HCT116 (cell line): ENCODE results near the gene ARID5A. TPM values are rescaled to one million over a fixed set of nuclear protein-coding genes. Genes with fewer than 3 reads are reported as not detected.

ENCODE experiments used
- ATAC-seq: fragments of 200-7000 bp; cut with Tn5 transposase; 2 replicates; pipeline ENCODE4 v1.9.1; 2020; ENCODE audit warnings: mild to moderate bottlenecking, moderate library complexity
- BruUV-seq: library from RNA; stranded (reverse); fragments of 400-500 nt; replicated peaks from 2 replicates; lab custom pipeline; 2021; lab: Mats Ljungman, UMichigan
- CTCF ChIA-PET: fragments of 300-600 bp; sonication (Branson Sonifier 250); formaldehyde crosslinking; loops from one replicate; lab custom pipeline; 2021; ENCODE audit warnings: antibody characterized with exemption; lab: Charles Lee
- POLR2A ChIA-PET: fragments of 300-600, 350-600 bp; sonication (Branson Sonifier 250); formaldehyde crosslinking; loops from one replicate; lab custom pipeline; 2021; ENCODE audit warnings: antibody characterized with exemption; lab: Charles Lee
- RAD21 ChIA-PET, 2 experiments: fragments of 300-600 bp; sonication (Branson Sonifier 250); formaldehyde crosslinking; loops; one replicate each; lab custom pipeline; 2023; ENCODE audit warnings: low total read pairs in 2 of 2; ENCODE audit not compliant: uncharacterized antibody in 2 of 2, unreplicated experiment in 2 of 2, low non-redundant PET in 1 of 2; lab: Charles Lee
- DNase-seq: peaks from one replicate; pipeline ENCODE4 v3.0.0-alpha.2; 2010; ENCODE audit warnings: low read depth, low spot score
- H2AFZ ChIP-seq: fragments of 200-600 bp; shearing (Covaris generic), sonication (generic); 2 replicates; pipeline ENCODE4 v1.6.1; 2017; ENCODE audit warnings: low read depth, mixed run types, mixed read lengths, antibody characterized with exemption, low read length; ENCODE audit not compliant: poor library complexity, severe bottlenecking
- H3K27ac ChIP-seq: 2 replicates; pipeline ENCODE4 v1.5.1; 2012; ENCODE audit warnings: low read depth, low read length
- H3K27me3 ChIP-seq: fragments of 200-600 bp; sonication (generic); 2 replicates; pipeline ENCODE4 v1.6.1; 2016; ENCODE audit warnings: mixed run types, low read length, mixed read lengths; ENCODE audit not compliant: insufficient read depth
- H3K36me3 ChIP-seq, 2 experiments: fragments of 200-500 bp in 1 of 2; fragments of 200-600 bp in 1 of 2; sonication (Bioruptor generic) in 1 of 2; sonication (generic) in 1 of 2; 2 replicates each; pipeline versions ENCODE4 v1.5.1 to v1.6.1; 2014 to 2016; ENCODE audit warnings: low read length in 2 of 2, inconsistent platforms in 1 of 2, mixed read lengths in 1 of 2, mixed run types in 1 of 2; ENCODE audit not compliant: insufficient read depth in 2 of 2, control insufficient read depth in 1 of 2
- H3K4me1 ChIP-seq, 2 experiments: fragments of 200-600 bp in 1 of 2; sonication (generic) in 1 of 2; 2 replicates each; pipeline versions ENCODE4 v1.5.1 to v1.6.1; 2012 to 2017; ENCODE audit warnings: low read length in 2 of 2, inconsistent platforms in 1 of 2, mild to moderate bottlenecking in 1 of 2, mixed read lengths in 1 of 2, mixed run types in 1 of 2, moderate library complexity in 1 of 2; ENCODE audit not compliant: insufficient read depth in 2 of 2, control insufficient read depth in 1 of 2
- H3K4me2 ChIP-seq: fragments of 200-600 bp; sonication (generic); 2 replicates; pipeline ENCODE4 v1.6.1; 2017; ENCODE audit warnings: mixed run types, low read length, mixed read lengths
- H3K4me3 ChIP-seq, 2 experiments: fragments of 200-600 bp in 1 of 2; sonication (generic) in 1 of 2; replicated peaks in 1 of 2; 2 replicates each; pipeline ENCODE4 v1.5.1; 2011 to 2016; ENCODE audit warnings: low read length in 2 of 2, control low read depth in 1 of 2, low read depth in 1 of 2, mild to moderate bottlenecking in 1 of 2, mixed read lengths in 1 of 2, mixed run types in 1 of 2
- H3K79me2 ChIP-seq: fragments of 200-600 bp; sonication (generic); 2 replicates; pipeline ENCODE4 v1.6.1; 2017; ENCODE audit warnings: mild to moderate bottlenecking, mixed run types, low read length, moderate library complexity, mixed read lengths; ENCODE audit not compliant: insufficient read depth
- H3K9ac ChIP-seq: fragments of 200-600 bp; sonication (generic); 2 replicates; pipeline ENCODE4 v1.6.1; 2016; ENCODE audit warnings: low read length, mixed read lengths
- H3K9me2 ChIP-seq: fragments of 200-600 bp; sonication (generic), shearing (Covaris generic); 2 replicates; pipeline ENCODE4 v1.6.1; 2017; ENCODE audit warnings: mixed run types, mild to moderate bottlenecking, moderate library complexity; ENCODE audit not compliant: insufficient read depth
- H3K9me3 ChIP-seq, 2 experiments: fragments of 200-500 bp in 1 of 2; fragments of 200-600 bp in 1 of 2; sonication (Bioruptor generic) in 1 of 2; sonication (generic) in 1 of 2; 2 replicates each; pipeline ENCODE4 v1.6.1; 2014 to 2017; ENCODE audit warnings: low read length in 2 of 2, mixed read lengths in 2 of 2, inconsistent platforms in 1 of 2, low read depth in 1 of 2, mild to moderate bottlenecking in 1 of 2, mixed run types in 1 of 2, moderate library complexity in 1 of 2; ENCODE audit not compliant: control insufficient read depth in 1 of 2, insufficient read depth in 1 of 2
- H4K20me1 ChIP-seq: fragments of 200-600 bp; sonication (generic), shearing (Covaris generic); 2 replicates; pipeline ENCODE4 v1.6.1; 2017; ENCODE audit warnings: mixed run types, mild to moderate bottlenecking, moderate library complexity; ENCODE audit not compliant: insufficient read depth
- CEBPB ChIP-seq: IDR thresholded peaks from 2 replicates; pipeline ENCODE4 v1.6.1; 2012; ENCODE audit warnings: low read depth
- FOSL1 ChIP-seq: IDR thresholded peaks from 2 replicates; pipeline ENCODE4 v1.6.1; 2012; ENCODE audit warnings: low read depth
- POLR2A ChIP-seq: IDR thresholded peaks from 2 replicates; pipeline ENCODE4 v1.7.0; 2011; ENCODE audit warnings: borderline replicate concordance; ENCODE audit not compliant: insufficient read depth, insufficient read length; ENCODE audit errors: extremely low read depth
- POLR2AphosphoS5 ChIP-seq: IDR thresholded peaks from 2 replicates; pipeline ENCODE4 v1.6.1; 2011; ENCODE audit warnings: mild to moderate bottlenecking, low read depth, low read length, moderate library complexity
- RAD21 ChIP-seq: IDR thresholded peaks from 2 replicates; pipeline ENCODE4 v1.6.1; 2012; ENCODE audit warnings: low read depth, mild to moderate bottlenecking
- intact Hi-C: fragments of 100-400 bp; cut with micrococcal nuclease; formaldehyde crosslinking; loops from 2 replicates; pipeline ENCODE4 v1.10.0; 2022
- total RNA-seq: library from RNA; stranded (reverse); gene quantifications from one replicate; pipeline ENCODE4 v1.2.1, GENCODE V29; 2021; ENCODE audit not compliant: unreplicated experiment
- TF ChIP-seq, protein P1 (sequence below): IDR thresholded peaks from 2 replicates; pipeline ENCODE4 v1.6.1; 2012
- TF ChIP-seq, protein P2 (sequence below): IDR thresholded peaks from 2 replicates; pipeline ENCODE4 v1.6.1; 2012; ENCODE audit warnings: low read depth

The ARID5A gene
- total RNA-seq, 1 experiment from 2014 or later: 8.2 TPM

DNA sequence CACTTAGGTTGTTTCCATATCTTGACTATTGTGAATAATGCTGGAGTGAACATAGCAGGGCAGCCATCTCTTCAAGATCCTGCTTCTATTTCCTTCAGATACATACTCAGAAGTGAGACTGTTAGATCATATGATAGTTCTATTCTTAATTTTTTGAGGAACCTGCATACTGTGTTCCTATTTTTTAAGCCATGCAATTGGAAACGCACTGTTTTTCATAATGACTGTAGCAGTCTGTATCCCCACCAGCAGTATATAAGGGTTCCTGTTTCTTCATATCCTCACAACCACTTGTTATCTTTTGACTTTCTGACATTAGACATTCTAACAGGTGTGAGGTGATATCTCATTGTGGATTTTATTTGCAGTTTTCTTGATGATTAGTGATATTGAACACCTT, 46.9 kb upstream of the ARID5A start:
- CTCF ChIA-PET: no interaction called here

More for the DNA sequence above, 46.9 kb upstream of the ARID5A start:
- no peaks in the 10 kb centered on the region for H3K27me3 ChIP-seq
- no peaks in the 10 kb centered on the region for H3K9me2 ChIP-seq
- BruUV-seq: no TSS peak
- no peak overlapping the region for H3K9ac ChIP-seq
- no peaks in the 10 kb centered on the region for H3K79me2 ChIP-seq
- TF ChIP-seq POLR2AphosphoS5: no peak
- TF ChIP-seq, protein P1, sequence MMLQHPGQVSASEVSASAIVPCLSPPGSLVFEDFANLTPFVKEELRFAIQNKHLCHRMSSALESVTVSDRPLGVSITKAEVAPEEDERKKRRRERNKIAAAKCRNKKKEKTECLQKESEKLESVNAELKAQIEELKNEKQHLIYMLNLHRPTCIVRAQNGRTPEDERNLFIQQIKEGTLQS: no peak
- TF ChIP-seq FOSL1: no peak
- TF ChIP-seq, protein P2, sequence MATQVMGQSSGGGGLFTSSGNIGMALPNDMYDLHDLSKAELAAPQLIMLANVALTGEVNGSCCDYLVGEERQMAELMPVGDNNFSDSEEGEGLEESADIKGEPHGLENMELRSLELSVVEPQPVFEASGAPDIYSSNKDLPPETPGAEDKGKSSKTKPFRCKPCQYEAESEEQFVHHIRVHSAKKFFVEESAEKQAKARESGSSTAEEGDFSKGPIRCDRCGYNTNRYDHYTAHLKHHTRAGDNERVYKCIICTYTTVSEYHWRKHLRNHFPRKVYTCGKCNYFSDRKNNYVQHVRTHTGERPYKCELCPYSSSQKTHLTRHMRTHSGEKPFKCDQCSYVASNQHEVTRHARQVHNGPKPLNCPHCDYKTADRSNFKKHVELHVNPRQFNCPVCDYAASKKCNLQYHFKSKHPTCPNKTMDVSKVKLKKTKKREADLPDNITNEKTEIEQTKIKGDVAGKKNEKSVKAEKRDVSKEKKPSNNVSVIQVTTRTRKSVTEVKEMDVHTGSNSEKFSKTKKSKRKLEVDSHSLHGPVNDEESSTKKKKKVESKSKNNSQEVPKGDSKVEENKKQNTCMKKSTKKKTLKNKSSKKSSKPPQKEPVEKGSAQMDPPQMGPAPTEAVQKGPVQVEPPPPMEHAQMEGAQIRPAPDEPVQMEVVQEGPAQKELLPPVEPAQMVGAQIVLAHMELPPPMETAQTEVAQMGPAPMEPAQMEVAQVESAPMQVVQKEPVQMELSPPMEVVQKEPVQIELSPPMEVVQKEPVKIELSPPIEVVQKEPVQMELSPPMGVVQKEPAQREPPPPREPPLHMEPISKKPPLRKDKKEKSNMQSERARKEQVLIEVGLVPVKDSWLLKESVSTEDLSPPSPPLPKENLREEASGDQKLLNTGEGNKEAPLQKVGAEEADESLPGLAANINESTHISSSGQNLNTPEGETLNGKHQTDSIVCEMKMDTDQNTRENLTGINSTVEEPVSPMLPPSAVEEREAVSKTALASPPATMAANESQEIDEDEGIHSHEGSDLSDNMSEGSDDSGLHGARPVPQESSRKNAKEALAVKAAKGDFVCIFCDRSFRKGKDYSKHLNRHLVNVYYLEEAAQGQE: no peak
- no peak for TF ChIP-seq RAD21
- TF ChIP-seq CEBPB: no peak
- TF ChIP-seq POLR2A: no peak
- TF ChIP-seq, all 23 proteins: peak for 0
- H3K9me3 ChIP-seq: no peaks in the 10 kb centered on the region; a peak in 1 of 4 replicates
- DNase-seq (no peak), ATAC-seq (no peak)
- RAD21 ChIA-PET: no interaction called here
- intact Hi-C loops: loop anchor here (5.0 kb wide), 1 partner anchor 82 kb away; no protein-coding TSS in a partner anchor
- H3K27ac ChIP-seq: no peak overlapping the region
- H3K36me3 ChIP-seq: no peaks in the 10 kb centered on the region
- no peak overlapping the region for H3K4me2 ChIP-seq
- peaks cover 18 to 22% of the 10 kb centered on the region in 2 experiments for H3K4me1 ChIP-seq
- POLR2A ChIA-PET: no interaction called here
- H2AFZ ChIP-seq: no peak overlapping the region
- no peak overlapping the region for H3K4me3 ChIP-seq
- no peaks in the 10 kb centered on the region for H4K20me1 ChIP-seq
